GM06990 (cell line): ENCODE results near the gene ADAMTS18.

Source experiments
- DNase-seq: peaks from one replicate; pipeline ENCODE4 v3.0.0-alpha.2; 2011; ENCODE audit not compliant: insufficient read length; ENCODE audit errors: extremely low read depth
- H3K27me3 ChIP-seq: replicated peaks from 2 replicates; pipeline ENCODE4 v1.6.0; 2011; ENCODE audit warnings: low read length; ENCODE audit not compliant: control insufficient read depth, insufficient read depth
- H3K36me3 ChIP-seq: 2 replicates; pipeline ENCODE4 v1.5.1; 2011; ENCODE audit warnings: low read length; ENCODE audit not compliant: control insufficient read depth, insufficient read depth
- H3K4me3 ChIP-seq: replicated peaks from 2 replicates; pipeline ENCODE4 v1.5.1; 2011; ENCODE audit warnings: low read depth, mild to moderate bottlenecking, control low read depth, low read length
- TF ChIP-seq, protein P1 (sequence below): IDR thresholded peaks from 2 replicates; pipeline ENCODE4 v1.5.1; 2011; ENCODE audit warnings: low read length, control low read depth, mild to moderate bottlenecking, inconsistent platforms; ENCODE audit not compliant: insufficient read depth, poor library complexity, severe bottlenecking

ADAMTS18 gene

DNA sequence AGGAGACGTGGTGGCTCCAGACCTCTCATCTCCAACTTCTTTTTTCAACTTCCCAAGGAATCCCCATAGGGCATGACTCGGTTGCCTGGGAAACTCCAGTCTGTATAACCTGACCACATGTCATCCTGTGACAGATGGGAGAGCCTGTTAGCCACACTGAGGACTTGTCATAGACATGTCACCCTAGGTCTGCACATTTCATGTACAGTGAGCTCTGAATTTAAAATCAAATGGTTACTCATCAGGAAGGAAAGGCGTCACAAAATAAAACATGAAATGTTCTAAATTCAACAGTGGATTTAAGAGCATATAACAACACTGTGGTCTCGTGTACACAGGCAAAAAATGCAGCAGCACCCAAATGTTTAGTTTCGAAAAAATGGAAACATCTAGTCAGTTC, 22.2 kb upstream of the ADAMTS18 start:
- no peak for DNase-seq
- TF ChIP-seq, protein P1, sequence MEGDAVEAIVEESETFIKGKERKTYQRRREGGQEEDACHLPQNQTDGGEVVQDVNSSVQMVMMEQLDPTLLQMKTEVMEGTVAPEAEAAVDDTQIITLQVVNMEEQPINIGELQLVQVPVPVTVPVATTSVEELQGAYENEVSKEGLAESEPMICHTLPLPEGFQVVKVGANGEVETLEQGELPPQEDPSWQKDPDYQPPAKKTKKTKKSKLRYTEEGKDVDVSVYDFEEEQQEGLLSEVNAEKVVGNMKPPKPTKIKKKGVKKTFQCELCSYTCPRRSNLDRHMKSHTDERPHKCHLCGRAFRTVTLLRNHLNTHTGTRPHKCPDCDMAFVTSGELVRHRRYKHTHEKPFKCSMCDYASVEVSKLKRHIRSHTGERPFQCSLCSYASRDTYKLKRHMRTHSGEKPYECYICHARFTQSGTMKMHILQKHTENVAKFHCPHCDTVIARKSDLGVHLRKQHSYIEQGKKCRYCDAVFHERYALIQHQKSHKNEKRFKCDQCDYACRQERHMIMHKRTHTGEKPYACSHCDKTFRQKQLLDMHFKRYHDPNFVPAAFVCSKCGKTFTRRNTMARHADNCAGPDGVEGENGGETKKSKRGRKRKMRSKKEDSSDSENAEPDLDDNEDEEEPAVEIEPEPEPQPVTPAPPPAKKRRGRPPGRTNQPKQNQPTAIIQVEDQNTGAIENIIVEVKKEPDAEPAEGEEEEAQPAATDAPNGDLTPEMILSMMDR = no peak
- H3K4me3 ChIP-seq = no peak overlapping the region
- no peaks in the 10 kb centered on the region for H3K36me3 ChIP-seq
- no peaks in the 10 kb centered on the region for H3K27me3 ChIP-seq

DNA sequence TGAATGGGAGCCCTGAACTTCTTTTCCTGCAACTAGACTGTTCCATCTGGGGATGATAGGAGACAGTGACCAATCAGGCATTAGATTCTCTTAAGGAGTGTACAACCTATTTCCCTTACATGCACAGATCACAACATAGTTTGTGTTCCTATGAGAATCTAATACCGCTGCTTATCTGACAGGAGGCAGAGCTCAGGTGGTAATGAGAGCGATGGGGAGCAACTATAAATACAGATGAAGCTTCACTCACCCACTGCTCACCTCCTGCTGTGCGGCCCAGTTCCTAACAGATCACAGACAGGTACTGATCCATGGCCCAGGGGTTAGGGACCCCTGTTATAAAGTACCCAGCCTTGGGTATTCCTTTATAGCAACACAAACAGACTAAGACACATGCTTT, 17.4 kb upstream of the ADAMTS18 start:
- DNase-seq = no peak
- no peaks in the 10 kb centered on the region for H3K27me3 ChIP-seq
- TF ChIP-seq, protein P1 = no peak
- no peaks in the 10 kb centered on the region for H3K36me3 ChIP-seq
- H3K4me3 ChIP-seq = no peak overlapping the region

DNA sequence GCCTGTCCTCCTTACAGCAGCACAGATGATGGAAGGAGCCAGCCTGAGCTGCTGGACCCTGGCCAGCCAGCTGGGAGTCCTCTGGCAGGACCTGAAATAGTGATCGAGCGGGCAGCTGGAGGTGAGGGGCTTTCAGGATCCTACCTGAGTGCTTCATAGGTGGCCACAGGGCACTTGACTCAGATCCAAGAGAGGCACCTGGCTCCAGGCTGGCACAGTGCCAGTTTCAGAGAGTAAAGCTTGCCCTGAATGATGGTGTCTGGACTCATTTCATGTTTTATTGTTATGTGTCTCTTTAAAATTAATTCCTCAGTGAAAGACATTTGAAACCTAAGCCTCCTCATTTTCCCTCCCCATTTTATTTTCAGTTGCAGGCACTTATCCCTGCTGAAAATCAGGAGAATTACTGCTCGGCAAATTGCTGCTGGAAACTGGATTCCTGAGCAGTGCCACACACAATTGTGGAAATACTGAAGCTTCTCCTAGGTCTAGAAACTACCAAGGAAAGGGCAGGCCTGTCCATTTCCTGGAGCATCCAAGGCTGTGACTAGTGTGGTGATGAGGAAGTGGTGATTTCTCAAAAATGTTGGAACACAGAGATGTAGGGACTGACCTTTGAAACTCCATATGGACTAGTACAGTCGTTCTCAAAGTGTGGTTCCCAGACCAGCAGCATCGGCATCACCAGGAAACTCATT, 16.1 kb upstream of the ADAMTS18 start:
- H3K4me3 ChIP-seq = no peak overlapping the region
- no peaks in the 10 kb centered on the region for H3K36me3 ChIP-seq
- TF ChIP-seq, protein P1 = no peak
- no peaks in the 10 kb centered on the region; the same call in 1 of the 2 replicates for H3K27me3 ChIP-seq
- DNase-seq = no peak

DNA sequence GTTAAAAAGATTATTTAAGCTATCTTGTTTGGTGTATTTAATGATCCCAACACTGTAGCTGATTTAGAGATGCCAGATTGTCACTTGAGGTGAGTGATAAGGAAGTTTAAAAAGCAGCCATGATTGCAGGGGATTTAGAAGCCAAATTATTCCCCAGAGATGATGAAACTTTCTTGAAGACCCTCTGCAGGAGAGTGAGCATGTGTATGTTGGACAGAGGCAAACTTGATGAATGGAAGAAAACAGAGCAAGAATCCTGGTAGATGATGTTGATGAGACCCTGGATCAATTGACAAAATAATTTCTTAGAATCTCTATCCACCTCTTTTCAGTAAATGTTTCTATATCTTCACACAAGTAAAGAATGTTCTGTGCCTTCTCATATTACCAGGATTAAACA, 14.4 kb upstream of the ADAMTS18 start:
- H3K27me3 ChIP-seq = no peaks in the 10 kb centered on the region; the same call in 1 of the 2 replicates
- TF ChIP-seq, protein P1 = no peak
- DNase-seq = no peak
- H3K4me3 ChIP-seq = no peak overlapping the region
- H3K36me3 ChIP-seq = no peaks in the 10 kb centered on the region

DNA sequence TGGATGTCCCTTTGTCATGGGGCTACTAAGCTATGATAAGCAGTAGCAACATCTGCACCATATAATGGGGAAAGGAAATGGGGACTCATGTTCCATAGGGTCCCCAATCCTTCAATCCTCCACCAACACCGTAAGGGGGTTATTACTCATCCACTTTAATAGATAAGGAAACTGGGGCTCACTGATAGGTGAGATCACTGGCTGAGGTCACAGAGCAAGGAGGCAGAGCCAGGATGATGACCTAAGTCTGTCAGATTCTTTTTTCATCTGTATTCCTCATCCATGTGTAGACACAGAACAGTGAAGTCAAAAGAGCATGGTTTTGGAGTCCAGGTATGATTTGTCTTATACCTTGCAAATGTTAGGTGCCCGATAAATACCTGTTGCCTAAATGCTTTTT, 10.5 kb upstream of the ADAMTS18 start:
- Histone ChIP-seq H3K4me3 (no peak overlapping the region), H3K27me3 (no peaks in the 10 kb centered on the region; the same call in 1 of the 2 replicates), H3K36me3 (no peaks in the 10 kb centered on the region)
- TF ChIP-seq, protein P1 = no peak
- DNase-seq = no peak

DNA sequence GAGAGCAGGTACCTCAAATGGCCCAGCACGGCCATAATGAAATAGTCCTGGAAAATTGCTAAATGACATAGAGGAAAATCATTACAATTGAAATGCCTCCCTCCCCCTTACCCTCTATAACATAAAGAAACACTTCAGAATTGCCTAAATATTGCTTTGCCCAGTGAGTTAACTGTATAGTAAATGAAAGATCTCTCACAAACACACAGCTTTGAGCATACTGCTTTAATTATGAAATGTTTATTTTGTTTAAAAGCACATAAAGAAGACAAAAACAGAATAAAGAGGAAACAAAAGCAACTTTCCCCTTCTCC, 9.3 kb upstream of the ADAMTS18 start:
- Histone ChIP-seq H3K27me3 (no peaks in the 10 kb centered on the region; the same call in 1 of the 2 replicates), H3K36me3 (no peaks in the 10 kb centered on the region), H3K4me3 (no peak overlapping the region)
- TF ChIP-seq, protein P1 = no peak
- DNase-seq = no peak
